ENCODE data around the gene ERH.

ERH gene

GRCh38 chr14:69430306-69430939, 32.3 kb upstream of the ERH start:
- Mint-ChIP-seq H3K27me3 (ENCODE audit: low read depth) (no peaks in the 10 kb centered on the region), H3K36me3 (ENCODE audit: low read depth) (peaks cover 71% of the 10 kb centered on the region), H3K9me3 (peaks cover 18% of the 10 kb centered on the region), H3K27ac (no peak overlapping the region), H3K4me3 (no peak overlapping the region), H3K4me1 (no peaks in the 10 kb centered on the region)
- no peak for TF ChIP-seq CTCF (IDR thresholded peaks at IDR 0.05; ENCODE audit: unreplicated experiment in 3 of 3)

GRCh38 chr14:69429643-69430042, 31.5 kb upstream of the ERH start:
- peaks cover 18% of the 10 kb centered on the region for H3K9me3 Mint-ChIP-seq
- H3K4me1 Mint-ChIP-seq = no peaks in the 10 kb centered on the region
- H3K4me3 Mint-ChIP-seq = no peak overlapping the region
- H3K27me3 Mint-ChIP-seq (ENCODE audit: low read depth) = no peaks in the 10 kb centered on the region
- peaks cover 71% of the 10 kb centered on the region for H3K36me3 Mint-ChIP-seq (ENCODE audit: low read depth)
- no peak for TF ChIP-seq CTCF (IDR thresholded peaks at IDR 0.05; ENCODE audit: unreplicated experiment in 3 of 3)
- no peak overlapping the region for H3K27ac Mint-ChIP-seq

- H3K27me3 Mint-ChIP-seq (ENCODE audit: low read depth) = no peaks in the 10 kb centered on the region
- TF ChIP-seq CTCF (IDR thresholded peaks at IDR 0.05; ENCODE audit: unreplicated experiment in 3 of 3) = no peak
- H3K9me3 Mint-ChIP-seq = peaks cover 18% of the 10 kb centered on the region
- no peaks in the 10 kb centered on the region for H3K4me1 Mint-ChIP-seq
- peaks cover 77% of the 10 kb centered on the region for H3K36me3 Mint-ChIP-seq (ENCODE audit: low read depth)
- H3K4me3 Mint-ChIP-seq = no peak overlapping the region
- no peak overlapping the region for H3K27ac Mint-ChIP-seq
Measured at GRCh38 chr14:69428289-69428998, 30.3 kb upstream of the ERH start.

- Mint-ChIP-seq H3K4me3 (no peak overlapping the region), H3K9me3 (peaks cover 14% of the 10 kb centered on the region), H3K4me1 (no peaks in the 10 kb centered on the region), H3K27ac (no peak overlapping the region), H3K36me3 (ENCODE audit: low read depth) (peaks cover 76% of the 10 kb centered on the region), H3K27me3 (ENCODE audit: low read depth) (no peaks in the 10 kb centered on the region)
- no peak for TF ChIP-seq CTCF (IDR thresholded peaks at IDR 0.05; ENCODE audit: unreplicated experiment in 3 of 3)
Measured at GRCh38 chr14:69427596-69427995, 29.5 kb upstream of the ERH start.

- no peaks in the 10 kb centered on the region for H3K4me1 Mint-ChIP-seq
- peaks cover 73% of the 10 kb centered on the region for H3K36me3 Mint-ChIP-seq (ENCODE audit: low read depth)
- H3K9me3 Mint-ChIP-seq = peaks cover 19% of the 10 kb centered on the region
- H3K4me3 Mint-ChIP-seq = no peak overlapping the region
- TF ChIP-seq CTCF (IDR thresholded peaks at IDR 0.05; ENCODE audit: unreplicated experiment in 3 of 3) = no peak
- peak overlapping the region in 1 of 3 experiments; percentile 13 for H3K27ac Mint-ChIP-seq
- H3K27me3 Mint-ChIP-seq (ENCODE audit: low read depth) = no peaks in the 10 kb centered on the region
Measured at GRCh38 chr14:69424149-69424923, 26.2 kb upstream of the ERH start.
